Left lung (tissue), 10 donors: Measurements from ENCODE around the gene RCAN1. TPM values are rescaled to one million over a fixed set of nuclear protein-coding genes. Genes with fewer than 3 reads are reported as not detected.

ENCODE experiments used
- ATAC-seq: fragments of 200-7000 bp; cut with Tn5 transposase; one replicate; pipeline ENCODE4 v1.9.1; 2020; ENCODE audit warnings: moderate library complexity
- DNase-seq, 4 donors: peaks; one replicate each; pipeline ENCODE4 v3.0.0-alpha.2; 2013 to 2020
- H3K27ac ChIP-seq, 2 donors: fragments of 200-600 bp; sonication (generic) in 1 of 2; one replicate each; pipeline versions ENCODE4 v1.5.0 to v1.8.0; 2020 to 2021
- H3K27me3 ChIP-seq, 2 donors: fragments of 200-600 bp; sonication (generic) in 1 of 2; one replicate each; pipeline versions ENCODE4 v1.5.0 to v1.8.0; 2020 to 2021
- H3K36me3 ChIP-seq, 2 donors: fragments of 200-600 bp; sonication (generic) in 1 of 2; one replicate each; pipeline versions ENCODE4 v1.5.0 to v1.8.0; 2020 to 2021
- H3K4me1 ChIP-seq, 2 donors: fragments of 200-600 bp; one replicate each; pipeline ENCODE4 v1.8.0; 2021
- H3K4me3 ChIP-seq, 2 donors: fragments of 200-600 bp; sonication (generic) in 1 of 2; one replicate each; pipeline versions ENCODE4 v1.5.0 to v1.8.0; 2020 to 2021; ENCODE audit warnings: mild to moderate bottlenecking in 1 of 2
- H3K9me3 ChIP-seq, 2 donors: fragments of 200-600 bp; sonication (generic) in 1 of 2; one replicate each; pipeline versions ENCODE4 v1.5.0 to v1.8.0; 2020 to 2021
- intact Hi-C, 2 donors: fragments of 100-400 bp; cut with DNase I; formaldehyde crosslinking; loops; one replicate each; pipeline versions ENCODE4 v1.11.2 to v1.14.2; 2022
- polyA plus RNA-seq, 6 donors: library from polyadenylated mRNA; unstranded; fragments of 120-200 nt; gene quantifications; one replicate each; pipeline ENCODE4 v1.2.1, GENCODE V29; 2013; ENCODE audit not compliant: insufficient read length in 6 of 6
- total RNA-seq, 2 donors: library from RNA; stranded (reverse); fragmentation: NEBNext Ultra II Directional; extraction: Animal tissue kit (Norgen Biotek cat#: 25700); gene quantifications; one replicate each; pipeline ENCODE4 v1.2.1, GENCODE V29; 2021
- TF ChIP-seq, protein P1 (sequence below), 2 donors: fragments of 200-600 bp; sonication (generic) in 1 of 2; IDR thresholded peaks; one replicate each; pipeline versions ENCODE4 v1.5.0 to v1.8.0; 2021; ENCODE audit warnings: antibody characterized with exemption in 2 of 2
- donor health status: DM: no; HTN: yes; CAD: no.
- donor health status: DM: no; HTN: no; CAD: no.

RCAN1 gene
- total and polyA plus RNA-seq, 8 donors, result 16.9 to 62.6 (median 20.2) TPM

DNA sequence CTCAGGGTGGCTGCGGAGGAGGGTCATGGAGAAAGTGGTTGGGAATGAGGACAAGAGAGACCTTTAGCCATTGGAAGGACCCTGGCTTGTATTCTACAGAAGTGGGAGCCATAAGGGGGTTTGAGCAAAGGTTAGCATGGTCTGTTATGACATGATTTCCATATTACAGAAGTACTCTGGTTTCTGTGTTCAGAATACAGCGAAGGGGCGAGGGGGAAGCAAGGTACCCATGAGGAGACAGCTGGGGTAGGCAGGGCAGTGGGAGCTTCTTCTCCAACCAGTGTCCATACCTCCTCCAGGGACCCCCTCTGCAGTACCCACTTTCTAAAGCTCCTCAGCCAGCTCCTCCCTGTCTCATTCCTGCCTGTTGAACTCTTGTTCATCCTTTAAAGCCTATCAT is 81.0 kb downstream of the RCAN1 start:
- intact Hi-C loops, result no loop called here
- H3K4me1 ChIP-seq, result peaks cover 0 to 30% of the 10 kb centered on the region in 2 donors
- H3K27ac ChIP-seq, result no peak overlapping the region
- ATAC-seq, result no peak
- H3K27me3 ChIP-seq, result no peaks in the 10 kb centered on the region
- TF ChIP-seq, protein P1, sequence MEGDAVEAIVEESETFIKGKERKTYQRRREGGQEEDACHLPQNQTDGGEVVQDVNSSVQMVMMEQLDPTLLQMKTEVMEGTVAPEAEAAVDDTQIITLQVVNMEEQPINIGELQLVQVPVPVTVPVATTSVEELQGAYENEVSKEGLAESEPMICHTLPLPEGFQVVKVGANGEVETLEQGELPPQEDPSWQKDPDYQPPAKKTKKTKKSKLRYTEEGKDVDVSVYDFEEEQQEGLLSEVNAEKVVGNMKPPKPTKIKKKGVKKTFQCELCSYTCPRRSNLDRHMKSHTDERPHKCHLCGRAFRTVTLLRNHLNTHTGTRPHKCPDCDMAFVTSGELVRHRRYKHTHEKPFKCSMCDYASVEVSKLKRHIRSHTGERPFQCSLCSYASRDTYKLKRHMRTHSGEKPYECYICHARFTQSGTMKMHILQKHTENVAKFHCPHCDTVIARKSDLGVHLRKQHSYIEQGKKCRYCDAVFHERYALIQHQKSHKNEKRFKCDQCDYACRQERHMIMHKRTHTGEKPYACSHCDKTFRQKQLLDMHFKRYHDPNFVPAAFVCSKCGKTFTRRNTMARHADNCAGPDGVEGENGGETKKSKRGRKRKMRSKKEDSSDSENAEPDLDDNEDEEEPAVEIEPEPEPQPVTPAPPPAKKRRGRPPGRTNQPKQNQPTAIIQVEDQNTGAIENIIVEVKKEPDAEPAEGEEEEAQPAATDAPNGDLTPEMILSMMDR (IDR thresholded peaks at IDR 0.05), result no peak
- DNase-seq, result no peak
- H3K4me3 ChIP-seq, result no peak overlapping the region
- no peaks in the 10 kb centered on the region for H3K9me3 ChIP-seq
- no peaks in the 10 kb centered on the region for H3K36me3 ChIP-seq

DNA sequence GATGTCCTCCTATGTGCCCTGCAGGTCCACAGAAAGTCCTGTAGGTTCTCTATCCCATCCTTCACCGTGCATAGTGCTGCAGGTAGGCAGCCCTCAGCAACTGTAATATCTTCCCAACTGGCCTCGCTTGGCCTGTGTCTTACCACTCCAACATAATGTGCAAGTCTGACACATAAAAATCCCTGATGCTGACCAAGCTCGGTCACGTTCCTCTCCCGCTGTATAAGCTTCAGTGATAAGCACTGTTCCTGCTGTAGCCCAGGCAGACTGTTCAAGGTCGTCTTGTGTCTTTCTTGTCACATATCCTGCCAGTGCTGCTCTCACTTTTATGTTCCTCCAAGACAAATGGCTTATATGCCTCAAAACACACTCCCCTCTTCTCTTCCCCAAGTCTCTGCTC is 83.5 kb downstream of the RCAN1 start:
- H3K4me3 ChIP-seq, result no peak overlapping the region
- H3K27ac ChIP-seq, result no peak overlapping the region
- TF ChIP-seq, protein P1 (IDR thresholded peaks at IDR 0.05), result no peak
- no peaks in the 10 kb centered on the region for H3K9me3 ChIP-seq
- ATAC-seq, result no peak
- H3K4me1 ChIP-seq, result peaks cover 0 to 40% of the 10 kb centered on the region in 2 donors
- DNase-seq, result no peak
- intact Hi-C loops, result no loop called here
- no peaks in the 10 kb centered on the region for H3K36me3 ChIP-seq
- H3K27me3 ChIP-seq, result no peaks in the 10 kb centered on the region

DNA sequence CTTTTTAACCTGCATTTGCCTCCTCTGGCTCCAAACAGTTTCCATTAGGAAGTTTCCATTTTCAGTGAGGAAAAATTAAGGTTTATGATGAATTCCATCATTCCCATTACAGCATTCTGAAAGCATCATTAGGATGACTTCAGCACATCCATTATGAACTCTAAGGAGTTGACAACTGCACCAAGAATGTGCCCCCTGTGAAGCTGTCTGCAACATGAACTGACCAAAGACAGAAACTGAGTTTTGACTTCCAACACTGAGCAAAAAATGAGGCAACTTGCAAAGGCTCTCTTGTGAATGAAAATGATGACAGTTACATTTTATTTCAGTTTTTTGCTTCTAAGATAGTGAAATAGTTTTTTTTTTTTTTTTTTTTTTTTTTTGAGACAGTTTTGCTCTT is 84.7 kb downstream of the RCAN1 start:
- H3K9me3 ChIP-seq, result no peaks in the 10 kb centered on the region
- TF ChIP-seq, protein P1 (IDR thresholded peaks at IDR 0.05), result no peak
- H3K4me3 ChIP-seq, result no peak overlapping the region
- H3K36me3 ChIP-seq, result no peaks in the 10 kb centered on the region
- ATAC-seq, result no peak
- no peaks in the 10 kb centered on the region for H3K27me3 ChIP-seq
- no peak overlapping the region for H3K27ac ChIP-seq
- no peak for DNase-seq
- H3K4me1 ChIP-seq, result peaks cover 5 to 51% of the 10 kb centered on the region in 2 donors
- intact Hi-C loops, result no loop called here

DNA sequence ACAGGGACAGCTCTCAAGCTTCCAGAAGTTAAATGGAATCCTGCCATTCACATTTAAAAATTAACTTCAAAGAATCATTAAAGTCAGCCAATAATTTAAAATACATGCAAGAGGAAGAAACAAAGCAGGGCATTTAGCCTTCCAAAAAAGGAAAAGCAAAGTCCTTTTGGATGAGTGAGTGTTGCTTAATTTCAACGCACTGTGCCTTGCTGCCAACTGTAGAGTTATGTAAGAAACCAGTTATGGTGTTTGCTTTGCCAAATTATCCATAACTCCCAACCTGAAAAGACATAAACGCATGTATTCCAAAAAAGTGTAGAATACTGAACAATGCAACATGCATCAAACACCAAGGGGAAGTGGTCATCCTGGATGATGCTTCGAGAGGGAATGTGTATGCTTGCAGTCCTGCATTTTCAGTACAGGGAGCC is 86.8 kb downstream of the RCAN1 start:
- H3K36me3 ChIP-seq, result no peaks in the 10 kb centered on the region
- TF ChIP-seq, protein P1 (IDR thresholded peaks at IDR 0.05), result no peak
- ATAC-seq, result peak; percentile 15
- H3K4me3 ChIP-seq, result no peak overlapping the region
- no peak for DNase-seq
- no peaks in the 10 kb centered on the region for H3K27me3 ChIP-seq
- H3K9me3 ChIP-seq, result no peaks in the 10 kb centered on the region
- peaks cover 17 to 47% of the 10 kb centered on the region in 2 donors for H3K4me1 ChIP-seq
- H3K27ac ChIP-seq, result peak overlapping the region; percentile 89 to 98
- intact Hi-C loops, result no loop called here

DNA sequence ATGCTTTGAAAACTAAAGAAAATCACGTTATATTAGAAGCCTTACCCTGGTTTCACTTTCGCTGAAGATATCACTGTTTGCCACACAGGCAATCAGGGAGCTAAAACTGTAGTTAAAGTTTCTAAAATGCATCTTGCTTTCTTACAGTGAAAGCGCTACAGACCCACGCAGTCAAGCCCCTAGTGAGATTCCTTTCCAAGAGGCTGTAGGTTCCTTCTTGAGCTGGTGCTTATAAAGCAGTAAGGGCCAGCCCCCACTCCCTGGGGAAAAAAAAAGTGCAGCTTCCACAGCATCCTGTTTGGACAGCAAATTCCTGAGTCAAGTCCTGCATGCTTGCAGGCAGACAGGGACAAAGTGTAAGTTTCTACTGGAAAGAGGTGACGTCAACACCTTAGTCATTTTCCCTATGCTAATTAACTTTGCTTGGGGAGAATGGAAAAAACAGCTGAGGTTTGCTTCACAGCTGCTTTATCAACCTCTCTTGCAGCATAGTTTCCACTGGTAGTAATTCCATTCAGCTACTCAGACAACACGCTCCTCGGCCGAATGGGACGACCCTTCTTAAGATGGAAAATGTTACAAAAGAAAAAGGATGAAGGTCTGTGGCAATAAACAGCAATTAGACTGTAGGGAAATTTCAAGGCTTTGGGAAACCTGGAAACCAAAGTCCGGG is 88.2 kb downstream of the RCAN1 start:
- Histone ChIP-seq H3K36me3 (no peaks in the 10 kb centered on the region), H3K27me3 (no peaks in the 10 kb centered on the region), H3K4me1 (peaks cover 31 to 61% of the 10 kb centered on the region in 2 donors), H3K27ac (peak overlapping the region; percentile 89 to 98), H3K9me3 (no peaks in the 10 kb centered on the region), H3K4me3 (peak overlapping the region; percentile 23 to 39)
- intact Hi-C loops, result no loop called here
- TF ChIP-seq, protein P1 (IDR thresholded peaks at IDR 0.05), result no peak
- DNase-seq (peak in 3 of 4 donors; percentile 79 to 92 (median 83)), ATAC-seq (peak; percentile 87)
